GM18870 (cell line): ENCODE results near the gene DNM1.

ENCODE experiments used
- ATAC-seq: cut with Tn5 transposase; IDR thresholded peaks from one replicate; pipeline ENCODE4 v1.9.1; 2021; ENCODE audit warnings: moderate library complexity; ENCODE audit not compliant: unreplicated experiment

The DNM1 gene

DNA sequence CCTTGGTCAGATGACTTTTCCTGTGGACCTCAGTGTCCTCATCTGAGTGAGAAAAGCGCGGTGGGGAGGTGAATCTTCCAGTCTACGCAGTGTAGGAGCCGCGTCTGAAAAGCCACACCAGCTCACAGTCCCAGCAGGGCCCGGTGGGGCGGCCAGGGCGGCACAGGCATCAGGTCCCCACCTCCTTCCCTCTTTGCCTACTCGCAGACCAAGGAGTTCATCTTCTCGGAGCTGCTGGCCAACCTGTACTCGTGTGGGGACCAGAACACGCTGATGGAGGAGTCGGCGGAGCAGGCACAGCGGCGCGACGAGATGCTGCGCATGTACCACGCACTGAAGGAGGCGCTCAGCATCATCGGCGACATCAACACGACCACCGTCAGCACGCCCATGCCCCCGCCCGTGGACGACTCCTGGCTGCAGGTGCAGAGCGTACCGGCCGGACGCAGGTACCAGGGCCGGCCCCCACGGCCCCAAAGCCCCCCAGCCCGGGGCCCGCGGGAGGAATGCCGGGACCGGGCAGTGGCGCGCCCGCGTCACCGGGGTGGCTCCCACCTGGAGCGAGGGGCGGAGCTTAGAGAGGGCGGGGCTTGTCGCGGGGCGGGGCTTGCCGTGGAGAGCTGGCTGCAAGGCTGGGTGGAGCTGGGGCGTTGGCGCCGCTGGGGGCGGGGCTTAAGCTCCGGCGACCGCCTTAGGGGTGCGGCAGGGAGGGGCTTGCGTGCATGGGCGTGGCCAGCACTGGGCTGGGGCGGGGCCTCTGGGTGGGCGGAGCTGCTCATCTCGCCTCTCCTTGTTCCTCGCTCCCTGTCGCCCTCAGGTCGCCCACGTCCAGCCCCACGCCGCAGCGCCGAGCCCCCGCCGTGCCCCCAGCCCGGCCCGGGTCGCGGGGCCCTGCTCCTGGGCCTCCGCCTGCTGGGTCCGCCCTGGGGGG is 47.0 kb downstream of the DNM1 start:
- ATAC-seq = peak; percentile 51

DNA sequence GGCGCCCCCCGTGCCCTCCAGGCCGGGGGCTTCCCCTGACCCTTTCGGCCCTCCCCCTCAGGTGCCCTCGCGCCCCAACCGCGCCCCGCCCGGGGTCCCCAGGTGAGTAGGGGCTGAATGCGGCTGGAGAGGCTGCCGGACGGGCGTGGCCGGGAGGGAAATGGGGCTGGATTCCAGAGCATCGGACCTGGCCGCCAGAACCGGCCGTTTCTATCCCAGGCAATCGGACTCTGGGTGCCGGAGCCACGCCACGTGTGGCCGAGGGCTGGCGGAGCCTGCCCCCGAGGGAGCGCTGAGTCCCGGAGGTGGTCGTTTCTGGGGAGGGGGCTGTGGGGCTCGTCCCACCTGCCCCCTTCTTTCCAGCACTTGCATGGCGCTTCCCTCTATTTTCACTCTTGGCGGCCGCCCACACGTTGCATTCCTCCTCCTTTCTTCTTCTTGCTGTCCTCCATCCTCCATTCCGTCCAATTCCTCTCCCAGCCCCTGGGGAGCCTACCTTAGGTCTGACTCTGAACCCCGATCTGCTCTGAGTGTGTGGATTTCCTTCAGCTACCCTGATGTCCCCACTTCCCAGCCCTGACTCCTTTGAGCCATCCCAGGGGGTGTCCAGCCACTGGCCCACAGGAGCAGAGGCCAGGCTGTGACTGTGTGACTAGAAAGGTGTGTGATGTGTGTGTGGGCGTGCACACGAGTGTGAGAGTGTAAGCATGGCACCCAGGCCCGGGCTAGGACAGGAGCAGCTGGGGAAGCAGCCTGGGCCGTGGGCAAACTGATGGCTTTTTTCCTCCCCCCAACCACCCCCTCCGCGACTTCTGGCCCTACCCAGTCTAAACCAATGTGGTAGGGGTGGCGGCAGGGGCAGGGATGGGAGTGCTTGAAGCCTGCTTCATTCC is 47.9 kb downstream of the DNM1 start:
- no peak for ATAC-seq

DNA sequence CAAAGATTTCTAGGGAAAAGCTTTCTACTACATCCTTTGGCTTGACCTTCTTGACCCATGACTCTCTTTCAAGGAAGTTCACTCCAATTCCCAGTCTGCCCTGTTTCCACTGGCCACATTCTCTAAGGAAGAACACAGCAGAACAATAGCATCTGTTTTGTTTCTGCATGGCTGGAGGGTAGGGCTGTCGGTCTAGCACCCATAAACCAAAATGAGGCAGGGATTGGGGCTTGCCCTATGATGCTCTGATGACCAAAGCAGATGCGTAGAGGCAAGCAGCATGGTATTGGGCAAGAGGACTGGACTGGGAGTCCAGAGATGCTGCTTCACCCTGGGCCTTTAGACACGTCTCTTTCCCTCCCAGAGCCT is 48.5 kb downstream of the DNM1 start:
- no peak for ATAC-seq

DNA sequence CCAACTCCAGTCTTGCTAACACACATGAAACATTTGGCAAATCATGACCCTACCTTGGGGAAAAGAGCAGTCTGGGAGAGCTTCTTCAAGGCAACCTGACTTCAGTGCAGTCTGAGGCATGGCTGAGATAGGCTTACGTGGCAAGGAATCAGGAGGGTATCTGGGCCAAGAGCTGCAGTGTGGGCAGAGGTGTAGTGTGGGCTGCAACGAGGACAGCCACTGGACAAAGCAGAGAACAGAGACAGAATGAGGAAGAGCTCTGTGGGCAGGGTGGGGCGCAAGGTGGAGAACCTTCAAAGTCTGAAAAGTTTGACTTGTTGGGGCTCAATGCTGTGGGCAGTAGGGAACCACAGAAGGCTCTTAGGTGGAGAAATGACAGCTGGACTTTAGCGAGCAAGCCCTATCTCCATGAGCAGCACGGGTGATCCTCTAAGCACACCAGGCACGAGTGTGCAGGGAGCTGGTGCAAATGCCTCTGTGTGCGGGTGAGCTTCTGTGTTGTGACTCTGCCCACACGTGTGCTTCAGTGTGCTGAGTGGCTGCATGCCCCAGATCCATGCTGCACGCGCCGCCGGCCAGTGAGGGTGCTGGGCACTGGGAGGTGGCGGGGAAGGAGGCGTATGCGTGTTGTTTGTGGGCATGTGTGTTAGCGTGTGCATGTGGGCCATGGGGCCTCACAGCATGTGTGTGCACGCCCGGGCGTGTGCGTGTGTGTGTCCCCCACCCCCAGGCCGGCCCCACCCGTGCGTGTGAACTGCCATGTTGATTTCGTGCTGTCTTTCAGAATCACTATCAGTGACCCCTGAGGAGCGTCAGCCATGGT is 49.3 kb downstream of the DNM1 start:
- ATAC-seq = no peak

DNA sequence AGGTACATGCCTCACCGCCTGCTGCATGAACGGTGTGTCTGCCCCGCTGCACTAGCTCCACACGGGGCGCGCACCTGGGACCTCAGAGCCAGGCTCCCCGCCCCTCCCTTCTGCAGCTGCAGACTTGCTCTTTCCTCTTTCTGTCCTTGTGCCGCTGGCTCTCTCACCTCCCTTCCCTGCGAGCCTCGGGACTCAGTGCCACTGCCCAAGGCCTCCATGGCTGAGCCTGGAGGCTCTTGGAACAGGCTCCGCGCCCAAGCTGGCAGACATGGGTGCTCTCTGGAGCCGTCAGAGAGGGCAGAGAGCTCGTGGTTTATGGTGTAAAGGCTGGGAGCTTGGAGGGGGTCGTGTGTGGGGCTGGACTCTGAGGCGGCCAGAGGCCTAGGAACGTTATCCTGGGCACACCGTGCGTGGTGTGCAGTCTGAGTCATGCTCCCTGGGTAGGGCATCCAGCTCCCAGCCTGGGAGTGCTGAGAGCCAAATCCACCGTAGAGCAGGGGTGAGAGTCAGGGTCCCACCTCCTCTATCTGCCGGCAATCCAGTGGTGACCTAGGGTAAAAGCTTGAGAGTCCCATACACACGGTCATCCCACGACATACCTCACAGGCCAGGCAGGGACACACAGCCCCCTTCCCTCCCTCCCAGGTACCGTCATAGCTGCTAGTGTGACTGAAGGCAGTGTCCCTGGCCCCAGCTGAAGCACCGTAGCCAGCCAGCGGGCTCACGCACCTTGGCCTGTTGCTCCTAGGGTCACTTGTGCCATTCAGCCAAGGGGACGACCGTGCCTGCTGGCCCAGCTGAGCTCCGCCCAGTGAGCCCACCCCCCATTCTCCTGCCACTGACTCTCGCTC is 50.2 kb downstream of the DNM1 start:
- no peak for ATAC-seq

DNA sequence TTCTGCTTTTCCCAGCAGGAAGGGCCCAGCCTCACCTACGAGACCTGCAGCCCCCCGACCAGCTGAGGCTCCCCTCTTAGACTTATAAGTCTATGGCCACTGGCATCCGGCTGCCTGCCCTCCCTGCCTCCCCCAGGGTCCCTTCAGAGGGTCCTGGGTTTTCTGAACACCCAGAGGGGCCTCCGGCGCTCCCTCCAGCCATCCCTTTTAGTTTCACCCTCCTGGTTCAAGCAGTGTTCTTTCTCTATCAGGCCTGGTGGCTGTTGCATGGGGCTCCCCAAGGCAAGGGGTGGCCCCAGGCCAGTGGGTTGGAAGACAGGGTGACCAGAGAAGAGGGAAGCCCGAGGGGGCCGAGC is 50.8 kb downstream of the DNM1 start:
- ATAC-seq = no peak

DNA sequence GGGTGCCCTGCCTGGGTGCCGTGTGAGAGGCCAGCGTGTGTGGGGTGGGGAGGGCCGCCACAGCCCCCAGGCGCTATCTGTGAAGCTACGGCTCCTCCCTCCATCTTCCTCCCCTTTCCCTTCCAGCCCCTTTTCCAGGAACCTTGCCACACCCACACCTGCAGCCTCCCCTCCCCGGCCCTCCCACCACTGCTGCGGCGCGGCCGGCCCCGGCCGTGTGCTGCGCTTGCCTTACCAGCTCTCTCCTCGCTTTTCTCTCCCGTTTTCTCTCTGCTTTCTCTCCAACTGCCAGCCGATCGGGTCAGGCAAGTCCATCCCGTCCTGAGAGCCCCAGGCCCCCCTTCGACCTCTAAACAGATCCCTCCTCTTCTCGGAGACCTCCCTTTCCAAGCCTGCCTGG is 51.2 kb downstream of the DNM1 start:
- no peak for ATAC-seq

DNA sequence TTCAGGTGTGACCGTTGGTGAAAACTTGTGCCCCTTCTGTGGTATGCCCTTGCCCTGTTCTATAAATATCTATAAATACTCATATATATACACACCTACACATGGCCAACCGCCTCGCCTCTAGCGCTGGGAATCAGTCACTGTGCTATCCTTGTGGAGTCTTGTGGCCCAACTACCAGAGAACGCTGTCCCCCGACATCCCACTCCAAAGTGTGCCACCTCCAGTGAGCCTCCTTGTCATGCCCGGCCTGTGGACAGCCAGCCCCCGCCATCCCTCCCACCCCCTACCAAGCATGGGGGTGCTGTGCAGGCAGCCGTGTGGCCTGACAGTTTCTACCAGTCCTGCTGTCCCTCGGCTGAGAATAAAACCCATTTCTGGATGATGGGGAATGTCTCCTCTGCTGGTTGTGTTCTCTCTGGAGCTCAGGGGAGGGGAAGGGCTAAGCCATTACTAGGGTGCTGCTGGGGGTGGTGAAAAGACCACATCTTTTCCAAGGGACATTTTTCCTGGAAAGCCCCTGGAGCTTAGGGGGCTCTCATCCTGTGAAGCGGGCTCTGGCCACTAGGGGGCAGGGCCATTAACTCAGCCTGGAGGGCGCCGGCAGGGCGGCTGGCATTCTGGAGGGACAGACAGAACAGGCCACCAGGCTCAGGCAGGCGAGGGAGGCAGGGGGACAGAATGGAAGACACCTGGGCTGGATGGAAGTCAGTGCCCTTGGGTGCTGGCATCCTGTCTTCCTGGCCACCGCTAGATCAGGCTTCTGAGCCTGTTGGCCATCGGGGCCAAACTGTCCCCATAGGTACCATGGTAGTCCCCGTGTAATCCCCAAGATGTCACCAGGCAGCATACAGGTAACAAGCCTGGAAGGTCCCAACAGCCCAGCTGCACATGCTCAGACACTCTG is 51.9 kb downstream of the DNM1 start:
- no peak for ATAC-seq

DNA sequence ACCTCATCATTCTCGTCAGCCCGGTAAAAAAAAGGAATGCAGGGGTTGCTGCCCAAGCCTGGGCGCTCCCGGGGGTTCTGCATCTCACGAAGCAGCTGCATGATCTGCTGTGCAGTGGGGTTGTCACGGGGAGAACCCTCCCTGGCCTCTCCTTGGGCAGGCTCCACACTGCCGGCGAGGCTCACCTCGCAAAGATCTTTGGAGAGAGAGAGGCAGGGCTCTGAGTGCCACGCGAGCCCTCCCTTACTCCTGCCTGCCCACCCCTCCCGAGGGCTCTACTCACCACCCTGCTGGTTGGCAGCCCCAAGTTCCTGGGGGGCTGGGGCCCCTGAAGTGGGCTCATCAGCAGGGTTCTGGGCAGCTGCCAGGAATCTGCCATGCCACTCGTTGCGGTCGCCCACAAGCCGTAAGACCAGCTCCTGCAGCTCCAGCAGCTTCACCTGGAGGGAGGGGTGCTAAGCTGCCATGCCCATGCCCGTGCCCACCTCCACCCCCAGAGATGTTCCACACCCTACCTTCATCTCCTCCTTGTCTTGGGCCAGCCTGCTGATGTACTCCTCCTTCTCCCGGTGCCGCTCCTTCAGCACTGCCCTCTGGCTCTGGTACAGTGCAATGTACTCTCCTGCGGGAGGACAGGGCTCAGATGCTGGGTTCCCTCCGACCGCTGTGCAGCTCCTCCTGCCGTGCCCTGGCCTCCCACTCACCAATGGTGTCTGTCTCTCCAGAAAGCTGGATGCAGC is 54.1 kb downstream of the DNM1 start:
- ATAC-seq = no peak

DNA sequence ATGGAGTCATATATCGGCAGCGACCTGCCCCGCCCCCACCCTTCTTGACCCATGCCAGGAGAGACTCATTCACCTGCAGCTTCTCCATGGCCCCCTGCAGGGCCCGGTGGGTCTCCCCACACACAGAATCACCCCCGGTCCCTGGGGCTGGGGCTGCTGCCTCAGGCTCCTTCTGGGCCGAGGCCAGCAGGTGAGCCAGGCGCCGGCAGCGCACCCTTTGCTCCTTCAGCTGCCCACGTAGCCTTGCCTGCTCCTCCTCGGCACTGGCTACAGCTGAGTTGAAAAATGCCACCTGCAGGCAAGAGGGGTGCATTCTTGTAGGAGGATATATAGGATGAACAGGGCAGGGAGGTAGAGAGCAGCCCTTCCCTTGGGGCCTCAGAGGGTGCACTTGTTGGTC is 54.7 kb downstream of the DNM1 start:
- no peak for ATAC-seq

DNA sequence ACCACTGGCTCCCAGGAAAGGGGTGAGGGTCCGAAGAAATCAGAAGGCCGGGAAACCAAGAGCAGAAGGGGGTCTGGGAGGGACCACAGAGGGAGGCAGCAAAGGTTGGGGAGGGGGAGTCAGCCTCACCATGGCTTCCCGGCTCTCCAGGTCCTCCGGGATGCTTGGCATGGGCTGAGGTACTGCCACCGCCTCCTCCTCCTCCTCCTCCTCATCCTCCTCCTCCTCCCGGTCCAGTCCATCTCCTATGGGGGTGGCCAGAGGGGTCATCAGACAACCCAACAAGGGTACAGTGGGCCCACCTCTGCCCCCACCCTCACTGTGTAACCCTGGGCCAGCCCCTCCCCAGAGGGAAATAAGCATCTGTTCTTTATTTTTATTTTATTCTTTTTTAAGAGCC is 55.1 kb downstream of the DNM1 start:
- no peak for ATAC-seq

DNA sequence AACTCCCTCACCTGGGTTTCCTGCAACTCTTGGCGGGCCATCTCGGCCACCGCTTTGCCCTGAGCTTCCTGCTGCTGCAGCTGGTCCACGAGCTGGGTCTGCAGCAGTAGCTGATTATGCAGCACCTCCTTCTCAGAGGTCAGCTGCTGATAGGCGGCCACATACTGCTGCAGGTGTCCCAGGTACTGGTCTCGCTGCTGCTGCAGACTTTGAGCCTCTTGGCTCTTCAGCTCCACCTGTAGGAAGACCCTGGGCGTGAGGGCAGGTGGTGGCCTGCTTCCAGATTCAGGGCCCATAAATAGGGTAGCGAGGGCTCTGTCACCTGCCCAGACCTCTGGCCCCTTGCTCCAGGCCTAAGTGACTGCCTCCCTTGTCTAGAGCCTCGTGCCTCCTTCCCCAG is 56.0 kb downstream of the DNM1 start:
- ATAC-seq = no peak

DNA sequence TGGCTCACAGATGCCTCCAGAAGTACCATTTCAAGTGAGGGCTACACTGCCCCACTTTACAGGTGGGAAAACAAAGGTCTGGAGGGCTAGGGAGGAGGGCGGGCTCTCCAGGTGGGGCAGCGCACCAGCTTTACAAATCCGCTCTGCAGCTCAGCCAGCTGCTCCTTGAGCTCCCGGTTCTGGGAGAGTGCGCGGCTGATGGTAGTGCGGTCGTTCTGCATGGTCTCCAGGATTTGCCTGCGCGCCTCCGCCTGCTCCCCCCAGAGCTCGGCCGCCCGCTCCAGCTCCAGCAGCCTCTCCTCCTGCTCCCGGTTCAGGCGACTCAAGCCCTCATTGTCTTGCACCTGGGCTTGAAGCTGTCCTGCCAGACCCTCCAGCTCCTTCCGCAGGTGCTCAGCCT is 57.2 kb downstream of the DNM1 start:
- ATAC-seq = no peak

DNA sequence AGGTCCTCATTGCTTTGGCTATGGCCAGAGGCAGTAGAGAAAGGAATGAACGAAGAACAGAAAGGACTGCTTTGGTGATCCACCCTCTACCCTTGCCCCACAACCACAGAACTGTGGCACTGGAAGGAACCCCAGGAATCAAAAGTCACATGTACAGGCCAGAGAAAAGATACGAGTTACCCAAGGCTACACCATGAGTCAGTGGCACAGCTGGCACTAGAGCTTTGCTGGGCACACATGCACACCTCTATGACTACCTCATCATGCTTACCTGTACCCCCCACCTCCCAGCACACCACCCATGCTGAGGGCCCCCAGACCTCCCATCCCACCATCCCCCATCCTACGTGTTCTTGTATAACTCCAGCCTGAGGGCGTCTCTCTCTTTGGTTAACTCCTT is 59.5 kb downstream of the DNM1 start:
- no peak for ATAC-seq

DNA sequence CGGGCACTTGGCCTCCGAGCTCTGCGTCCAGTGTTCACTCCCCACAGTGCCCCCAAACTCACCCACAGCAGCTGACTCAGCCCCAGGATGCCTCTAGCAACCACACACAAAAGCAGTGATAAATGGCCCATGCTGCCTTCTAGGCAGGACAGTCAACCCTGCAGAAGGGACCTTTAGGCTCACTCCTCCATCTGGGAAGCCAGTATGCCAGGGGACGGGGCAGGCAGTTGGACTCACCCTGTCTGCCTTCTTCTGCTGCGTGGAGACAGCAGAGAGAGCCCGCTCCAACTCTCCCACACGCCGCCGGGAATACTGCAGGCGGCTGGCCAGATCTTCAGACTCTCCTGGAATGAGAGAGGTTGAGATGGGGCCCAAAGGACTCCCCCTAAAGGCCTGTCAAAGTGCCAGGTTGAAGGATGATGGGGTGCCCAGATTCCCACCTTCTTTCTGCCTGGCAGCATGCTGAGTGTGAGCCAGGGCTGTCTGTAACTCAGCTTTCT is 62.2 kb downstream of the DNM1 start:
- no peak for ATAC-seq

DNA sequence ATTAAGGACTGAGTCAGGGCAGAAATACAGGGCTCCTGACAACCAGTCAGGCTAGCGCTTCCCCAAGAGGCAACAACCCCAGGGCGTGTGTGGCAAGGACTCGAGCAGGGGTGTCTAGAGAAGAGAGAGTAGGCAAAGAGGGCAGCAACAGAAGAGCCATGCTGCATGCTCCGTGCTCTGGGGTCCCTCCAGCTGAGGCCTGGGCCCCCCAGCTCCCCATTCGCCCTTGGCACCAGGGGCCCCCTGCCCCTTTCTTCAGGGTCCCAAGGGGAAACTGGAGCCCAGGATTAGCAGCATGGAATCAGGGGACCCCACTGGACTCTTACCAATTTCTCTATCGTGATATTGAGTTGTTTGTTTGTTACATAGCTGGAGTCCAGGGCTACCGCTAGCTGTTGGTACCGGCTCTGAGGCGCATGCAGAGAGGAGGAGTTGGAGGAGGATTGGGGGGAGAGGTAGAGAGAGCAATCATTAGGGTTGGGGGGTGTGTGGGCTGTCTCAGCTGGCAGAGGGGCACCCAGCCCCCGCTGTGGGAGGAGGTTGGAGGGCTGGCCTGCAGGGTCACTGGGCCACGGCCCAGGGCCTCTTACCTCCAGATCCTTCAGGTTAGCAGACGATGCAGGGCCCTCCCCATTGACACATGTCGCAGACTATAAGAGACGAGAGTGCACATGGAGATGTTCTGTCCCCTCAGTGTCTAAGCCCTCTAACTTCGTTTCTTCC is 63.9 kb downstream of the DNM1 start:
- no peak for ATAC-seq

DNA sequence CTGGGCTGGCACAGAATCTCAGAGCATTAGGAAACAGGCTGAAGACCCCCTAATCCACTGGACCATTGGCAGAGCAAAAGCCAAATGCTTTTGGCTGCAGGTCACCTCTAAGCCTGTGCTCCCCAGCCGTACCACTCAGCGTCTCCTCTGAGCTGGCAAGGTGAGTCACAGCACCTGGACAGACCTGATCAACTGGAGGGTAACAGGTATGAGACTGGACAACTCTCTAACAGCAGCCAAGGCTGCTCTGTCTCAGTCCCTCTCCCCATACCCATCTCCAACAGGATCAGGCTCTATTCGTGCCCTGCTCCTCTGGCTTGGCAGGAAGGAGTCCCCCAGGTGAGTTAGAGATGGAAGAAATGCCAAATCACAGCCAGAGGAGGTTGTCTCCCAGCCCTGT is 67.9 kb downstream of the DNM1 start:
- no peak for ATAC-seq

DNA sequence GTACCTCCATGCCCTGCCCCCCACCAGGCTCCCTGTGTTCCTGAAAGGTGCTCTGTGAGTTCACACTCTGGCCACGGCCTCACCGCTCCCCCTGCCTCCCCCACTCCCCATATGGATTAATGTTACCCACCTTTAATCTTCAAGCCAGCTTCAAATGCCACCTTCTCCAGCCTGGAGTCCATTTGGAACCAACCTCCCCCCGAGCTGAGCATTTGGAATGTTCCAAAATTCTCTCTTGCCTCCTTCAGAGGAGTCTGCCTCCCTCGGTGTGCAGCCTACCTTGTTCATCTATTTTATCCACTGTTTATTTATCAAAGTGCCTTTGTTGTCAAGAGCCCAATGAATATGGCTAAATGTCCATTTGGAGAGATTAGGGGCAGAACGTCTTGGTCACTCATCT is 68.3 kb downstream of the DNM1 start:
- ATAC-seq = no peak
